ENCODE measurements around the gene SULF2.

SULF2 gene

DNA sequence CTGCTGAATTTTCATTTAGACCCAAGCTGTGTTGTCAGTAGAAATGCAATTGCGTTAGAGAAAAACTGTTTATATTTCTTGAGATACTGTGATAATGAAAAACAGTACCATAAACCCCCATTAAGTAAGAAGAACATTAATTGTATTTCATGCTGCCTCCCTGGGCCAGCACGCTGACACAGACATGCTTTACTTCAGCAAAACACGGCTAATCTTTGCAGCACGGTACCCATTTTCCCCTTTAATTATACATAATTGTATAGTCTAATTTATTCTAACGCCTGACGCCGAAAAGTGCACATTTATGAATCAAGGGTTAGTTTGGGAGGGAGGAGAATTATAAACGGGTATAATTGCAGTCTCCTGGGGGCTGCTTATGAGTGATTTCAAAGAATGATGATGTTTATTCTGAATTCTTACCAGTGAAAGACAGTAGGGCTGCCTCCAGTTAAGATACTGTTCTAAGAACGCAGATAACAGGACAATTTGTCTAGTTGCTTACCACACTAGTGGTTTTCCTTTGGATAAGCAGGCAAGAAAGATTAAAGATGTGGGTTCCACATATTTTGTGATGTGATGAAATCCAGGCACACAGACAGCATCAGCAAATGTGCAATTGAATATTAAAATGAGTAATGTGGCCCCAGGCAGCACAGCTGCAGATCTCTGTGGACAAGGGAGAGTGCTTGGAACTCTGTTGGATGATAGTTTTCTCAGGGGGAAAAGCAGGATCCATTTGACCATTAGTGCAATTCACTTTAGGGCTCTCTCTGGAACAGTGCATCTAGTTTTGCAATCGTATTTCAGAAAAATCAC, 4.7 kb upstream of the SULF2 start:
- H3K4me3 ChIP-seq (replicated peaks; ENCODE audit: insufficient read depth, low read length): no peak overlapping the region
- DNase-seq (ENCODE audit: low read depth in 1 of 2, low spot score in 1 of 2): no peak
- H3K27ac ChIP-seq (replicated peaks): no peak overlapping the region
- H3K27me3 ChIP-seq (ENCODE audit: insufficient read depth, poor library complexity, severe bottlenecking): peaks cover 19% of the 10 kb centered on the region
- TF ChIP-seq, protein P1, sequence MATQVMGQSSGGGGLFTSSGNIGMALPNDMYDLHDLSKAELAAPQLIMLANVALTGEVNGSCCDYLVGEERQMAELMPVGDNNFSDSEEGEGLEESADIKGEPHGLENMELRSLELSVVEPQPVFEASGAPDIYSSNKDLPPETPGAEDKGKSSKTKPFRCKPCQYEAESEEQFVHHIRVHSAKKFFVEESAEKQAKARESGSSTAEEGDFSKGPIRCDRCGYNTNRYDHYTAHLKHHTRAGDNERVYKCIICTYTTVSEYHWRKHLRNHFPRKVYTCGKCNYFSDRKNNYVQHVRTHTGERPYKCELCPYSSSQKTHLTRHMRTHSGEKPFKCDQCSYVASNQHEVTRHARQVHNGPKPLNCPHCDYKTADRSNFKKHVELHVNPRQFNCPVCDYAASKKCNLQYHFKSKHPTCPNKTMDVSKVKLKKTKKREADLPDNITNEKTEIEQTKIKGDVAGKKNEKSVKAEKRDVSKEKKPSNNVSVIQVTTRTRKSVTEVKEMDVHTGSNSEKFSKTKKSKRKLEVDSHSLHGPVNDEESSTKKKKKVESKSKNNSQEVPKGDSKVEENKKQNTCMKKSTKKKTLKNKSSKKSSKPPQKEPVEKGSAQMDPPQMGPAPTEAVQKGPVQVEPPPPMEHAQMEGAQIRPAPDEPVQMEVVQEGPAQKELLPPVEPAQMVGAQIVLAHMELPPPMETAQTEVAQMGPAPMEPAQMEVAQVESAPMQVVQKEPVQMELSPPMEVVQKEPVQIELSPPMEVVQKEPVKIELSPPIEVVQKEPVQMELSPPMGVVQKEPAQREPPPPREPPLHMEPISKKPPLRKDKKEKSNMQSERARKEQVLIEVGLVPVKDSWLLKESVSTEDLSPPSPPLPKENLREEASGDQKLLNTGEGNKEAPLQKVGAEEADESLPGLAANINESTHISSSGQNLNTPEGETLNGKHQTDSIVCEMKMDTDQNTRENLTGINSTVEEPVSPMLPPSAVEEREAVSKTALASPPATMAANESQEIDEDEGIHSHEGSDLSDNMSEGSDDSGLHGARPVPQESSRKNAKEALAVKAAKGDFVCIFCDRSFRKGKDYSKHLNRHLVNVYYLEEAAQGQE (IDR thresholded peaks at IDR 0.05; ENCODE audit: insufficient replicate concordance, low read depth): no peak
- TF ChIP-seq POLR2AphosphoS5 (IDR thresholded peaks at IDR 0.05; ENCODE audit: low read depth) (no peak), GABPA (IDR thresholded peaks at IDR 0.05; ENCODE audit: low read depth) (no peak), SPI1 (IDR thresholded peaks at IDR 0.05; ENCODE audit: borderline replicate concordance, low read depth) (no peak)
- TF ChIP-seq, protein P2, sequence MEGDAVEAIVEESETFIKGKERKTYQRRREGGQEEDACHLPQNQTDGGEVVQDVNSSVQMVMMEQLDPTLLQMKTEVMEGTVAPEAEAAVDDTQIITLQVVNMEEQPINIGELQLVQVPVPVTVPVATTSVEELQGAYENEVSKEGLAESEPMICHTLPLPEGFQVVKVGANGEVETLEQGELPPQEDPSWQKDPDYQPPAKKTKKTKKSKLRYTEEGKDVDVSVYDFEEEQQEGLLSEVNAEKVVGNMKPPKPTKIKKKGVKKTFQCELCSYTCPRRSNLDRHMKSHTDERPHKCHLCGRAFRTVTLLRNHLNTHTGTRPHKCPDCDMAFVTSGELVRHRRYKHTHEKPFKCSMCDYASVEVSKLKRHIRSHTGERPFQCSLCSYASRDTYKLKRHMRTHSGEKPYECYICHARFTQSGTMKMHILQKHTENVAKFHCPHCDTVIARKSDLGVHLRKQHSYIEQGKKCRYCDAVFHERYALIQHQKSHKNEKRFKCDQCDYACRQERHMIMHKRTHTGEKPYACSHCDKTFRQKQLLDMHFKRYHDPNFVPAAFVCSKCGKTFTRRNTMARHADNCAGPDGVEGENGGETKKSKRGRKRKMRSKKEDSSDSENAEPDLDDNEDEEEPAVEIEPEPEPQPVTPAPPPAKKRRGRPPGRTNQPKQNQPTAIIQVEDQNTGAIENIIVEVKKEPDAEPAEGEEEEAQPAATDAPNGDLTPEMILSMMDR (IDR thresholded peaks at IDR 0.05; ENCODE audit: insufficient read depth, low read length): no peak

DNA sequence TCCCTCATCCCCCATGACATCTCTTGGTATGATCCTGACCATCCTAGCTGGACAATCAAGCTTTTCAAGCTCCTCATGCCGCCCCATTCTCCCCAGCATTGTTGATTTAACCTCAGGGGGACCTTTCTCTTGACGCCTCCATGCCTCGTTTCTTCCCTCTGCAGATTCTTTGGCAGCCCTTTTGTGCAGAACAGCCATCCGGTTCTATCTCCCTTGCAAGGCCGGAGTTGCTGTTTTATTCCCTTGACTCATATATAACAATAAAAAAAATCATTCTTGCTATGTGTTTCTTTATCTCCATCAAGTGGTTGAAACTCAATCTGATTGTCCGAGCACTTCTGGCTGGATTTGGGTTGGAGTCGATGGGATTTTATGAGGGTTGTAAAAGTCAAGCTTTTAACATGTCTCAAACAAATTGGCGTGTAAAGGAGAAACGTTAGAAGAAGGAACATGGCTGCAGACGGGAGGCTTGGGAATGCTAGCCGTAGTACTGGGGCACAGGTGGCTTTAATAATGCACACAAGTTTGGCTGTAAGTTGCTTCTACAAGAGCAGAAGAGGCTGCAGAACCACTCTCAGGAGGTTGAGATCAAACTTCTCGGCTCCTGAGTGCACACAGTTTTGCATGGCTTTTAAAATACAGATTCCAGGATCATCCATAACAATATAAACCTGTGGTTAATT, 3.9 kb upstream of the SULF2 start:
- no peak for TF ChIP-seq POLR2AphosphoS5 (IDR thresholded peaks at IDR 0.05; ENCODE audit: low read depth)
- no peak for TF ChIP-seq GABPA (IDR thresholded peaks at IDR 0.05; ENCODE audit: low read depth)
- no peak for TF ChIP-seq SPI1 (IDR thresholded peaks at IDR 0.05; ENCODE audit: borderline replicate concordance, low read depth)
- no peak overlapping the region for H3K27ac ChIP-seq (replicated peaks)
- no peak overlapping the region for H3K4me3 ChIP-seq (replicated peaks; ENCODE audit: insufficient read depth, low read length)
- DNase-seq (ENCODE audit: low read depth in 1 of 2, low spot score in 1 of 2): no peak
- peaks cover 26% of the 10 kb centered on the region for H3K27me3 ChIP-seq (ENCODE audit: insufficient read depth, poor library complexity, severe bottlenecking)

DNA sequence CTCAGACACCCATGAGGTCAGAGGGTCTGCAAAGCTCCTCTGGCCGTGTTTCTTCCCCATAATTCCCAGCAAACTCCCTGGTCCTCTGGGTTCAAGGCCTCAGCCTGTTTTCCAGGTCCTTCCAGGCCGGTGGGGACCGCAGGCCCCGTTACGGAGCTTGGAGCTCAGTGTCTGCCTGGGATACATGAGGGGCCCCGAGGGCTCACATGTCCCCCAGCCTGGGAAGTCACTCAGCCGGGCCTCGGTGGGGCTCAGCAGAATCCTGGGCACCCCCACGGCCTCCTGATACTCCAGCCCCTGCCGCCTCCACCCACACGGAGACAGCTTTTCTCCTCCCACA, 3.4 kb upstream of the SULF2 start:
- H3K27ac ChIP-seq (replicated peaks): no peak overlapping the region
- no peak overlapping the region for H3K4me3 ChIP-seq (replicated peaks; ENCODE audit: insufficient read depth, low read length)
- no peak for DNase-seq (ENCODE audit: low read depth in 1 of 2, low spot score in 1 of 2)
- peaks cover 31% of the 10 kb centered on the region for H3K27me3 ChIP-seq (ENCODE audit: insufficient read depth, poor library complexity, severe bottlenecking)
- TF ChIP-seq, protein P1 (IDR thresholded peaks at IDR 0.05; ENCODE audit: insufficient replicate concordance, low read depth): no peak
- no peak for TF ChIP-seq GABPA (IDR thresholded peaks at IDR 0.05; ENCODE audit: low read depth)
- no peak for TF ChIP-seq SPI1 (IDR thresholded peaks at IDR 0.05; ENCODE audit: borderline replicate concordance, low read depth)
- TF ChIP-seq, protein P2 (IDR thresholded peaks at IDR 0.05; ENCODE audit: insufficient read depth, low read length): no peak
- no peak for TF ChIP-seq POLR2AphosphoS5 (IDR thresholded peaks at IDR 0.05; ENCODE audit: low read depth)

DNA sequence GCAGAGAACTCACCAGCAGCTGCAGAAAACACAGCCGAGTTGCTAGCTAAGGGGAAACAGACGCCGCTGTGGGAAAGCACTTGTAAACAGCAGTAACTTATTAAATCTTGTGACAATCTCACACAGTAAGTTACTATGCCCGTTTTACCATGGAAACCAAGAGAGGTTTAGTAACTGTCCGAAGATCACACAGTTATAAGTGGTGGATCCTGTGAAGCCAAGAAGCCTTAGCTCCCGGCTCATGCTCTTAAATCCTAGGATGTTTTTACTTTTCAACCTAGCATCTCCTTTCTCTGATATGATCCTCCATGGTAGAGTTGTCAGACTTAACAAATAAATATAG, 1.5 kb upstream of the SULF2 start:
- Histone ChIP-seq H3K4me3 (replicated peaks; ENCODE audit: insufficient read depth, low read length) (peak overlapping the region; percentile 48; the same call in 1 of the 2 replicates), H3K27ac (replicated peaks) (no peak overlapping the region), H3K27me3 (ENCODE audit: insufficient read depth, poor library complexity, severe bottlenecking) (peaks cover 36% of the 10 kb centered on the region)
- no peak for DNase-seq (ENCODE audit: low read depth in 1 of 2, low spot score in 1 of 2)
- TF ChIP-seq GABPA (IDR thresholded peaks at IDR 0.05; ENCODE audit: low read depth) (no peak), SPI1 (IDR thresholded peaks at IDR 0.05; ENCODE audit: borderline replicate concordance, low read depth) (no peak), POLR2AphosphoS5 (IDR thresholded peaks at IDR 0.05; ENCODE audit: low read depth) (no peak)
- TF ChIP-seq, protein P1 (IDR thresholded peaks at IDR 0.05; ENCODE audit: insufficient replicate concordance, low read depth): no peak
- TF ChIP-seq, protein P2 (IDR thresholded peaks at IDR 0.05; ENCODE audit: insufficient read depth, low read length): no peak
